Body of pancreas (tissue), 4 donors: ENCODE measurements around the gene EXOC3.

Experiments
- POLR2A ChIP-seq, 3 donors: fragments of 450-650 bp; IDR thresholded peaks; one replicate each; pipeline ENCODE4 v1.6.1; 2016; ENCODE audit warnings: antibody characterized with exemption in 3 of 3, mild to moderate bottlenecking in 2 of 3
- TF ChIP-seq, protein P1 (sequence below), 7 experiments: fragments of 450-650 bp in 4 of 7; fragments of 200-600 bp in 3 of 7; sonication (generic) in 3 of 7; IDR thresholded peaks; one replicate each; pipeline ENCODE4 v1.5.1; 2016 to 2019; ENCODE audit warnings: antibody characterized with exemption in 7 of 7

DNA sequence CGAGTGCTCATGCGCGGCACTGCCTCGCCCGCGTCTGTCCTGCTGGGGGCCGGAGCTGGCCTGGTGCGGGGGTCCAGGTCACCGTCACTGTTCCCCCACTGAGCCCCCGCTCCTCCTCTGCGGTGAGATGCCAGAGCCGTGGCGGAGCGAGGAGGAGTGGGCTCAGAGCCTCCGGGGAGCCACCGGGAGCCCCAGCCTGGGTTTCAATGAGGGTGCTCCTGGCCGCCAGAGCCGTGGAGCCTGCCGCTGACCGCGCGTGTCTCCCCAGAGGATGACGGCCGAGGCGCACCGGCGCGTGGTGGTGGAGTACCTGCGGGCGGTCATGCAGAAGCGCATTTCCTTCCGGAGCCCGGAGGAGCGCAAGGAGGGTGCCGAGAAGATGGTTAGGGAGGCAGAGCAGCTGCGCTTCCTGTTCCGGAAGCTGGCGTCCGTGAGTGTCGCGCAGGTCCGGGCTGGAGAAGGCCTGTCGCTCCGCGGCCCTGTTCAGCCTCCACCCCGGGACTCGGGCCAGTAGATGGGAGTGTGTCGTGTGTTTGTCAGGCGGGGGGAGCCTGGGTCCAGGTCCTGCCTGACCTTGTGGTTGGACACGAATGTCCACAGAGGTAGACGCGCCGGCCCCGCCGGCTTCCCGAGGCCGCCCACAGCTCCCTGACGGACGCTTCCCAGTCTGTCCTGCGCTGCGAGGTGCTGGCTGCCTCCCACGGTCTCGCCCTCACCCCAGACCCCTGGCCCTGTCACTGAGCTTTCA is 22.0 kb downstream of the EXOC3 start:
- no peak for TF ChIP-seq POLR2A (IDR thresholded peaks at IDR 0.05)
- TF ChIP-seq, protein P1, sequence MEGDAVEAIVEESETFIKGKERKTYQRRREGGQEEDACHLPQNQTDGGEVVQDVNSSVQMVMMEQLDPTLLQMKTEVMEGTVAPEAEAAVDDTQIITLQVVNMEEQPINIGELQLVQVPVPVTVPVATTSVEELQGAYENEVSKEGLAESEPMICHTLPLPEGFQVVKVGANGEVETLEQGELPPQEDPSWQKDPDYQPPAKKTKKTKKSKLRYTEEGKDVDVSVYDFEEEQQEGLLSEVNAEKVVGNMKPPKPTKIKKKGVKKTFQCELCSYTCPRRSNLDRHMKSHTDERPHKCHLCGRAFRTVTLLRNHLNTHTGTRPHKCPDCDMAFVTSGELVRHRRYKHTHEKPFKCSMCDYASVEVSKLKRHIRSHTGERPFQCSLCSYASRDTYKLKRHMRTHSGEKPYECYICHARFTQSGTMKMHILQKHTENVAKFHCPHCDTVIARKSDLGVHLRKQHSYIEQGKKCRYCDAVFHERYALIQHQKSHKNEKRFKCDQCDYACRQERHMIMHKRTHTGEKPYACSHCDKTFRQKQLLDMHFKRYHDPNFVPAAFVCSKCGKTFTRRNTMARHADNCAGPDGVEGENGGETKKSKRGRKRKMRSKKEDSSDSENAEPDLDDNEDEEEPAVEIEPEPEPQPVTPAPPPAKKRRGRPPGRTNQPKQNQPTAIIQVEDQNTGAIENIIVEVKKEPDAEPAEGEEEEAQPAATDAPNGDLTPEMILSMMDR (IDR thresholded peaks at IDR 0.05) = no peak
